Stimulated activated memory B cell treated with anti-CD40 and anti-IgM and Interleukin-4, amounts not matched to agents 10 μg/mL and 1 μg/mL and 100 μg/mL, for 72 hours (primary cell): Measurements from ENCODE around the gene SLC37A3.
A peak's percentile ranks its signal among the peaks of the same experiment; 100 is the strongest.
"Not testable (repeated sequence)": the region's sequence is repeated elsewhere in the genome, so short reads cannot be mapped to it uniquely, and the experiment has no call there.

ENCODE experiments used
- ATAC-seq: fragments of 150-1000 bp; cut with Tn5 transposase; 2 replicates; pipeline ENCODE4 v1.10.0; 2021
- H3K27ac Mint-ChIP-seq: one replicate; pipeline ENCODE4 v1.8.0; 2022; ENCODE audit warnings: mild to moderate bottlenecking, mixed read lengths
- H3K27me3 Mint-ChIP-seq: one replicate; pipeline ENCODE4 v1.8.0; 2022; ENCODE audit warnings: mixed read lengths
- H3K36me3 Mint-ChIP-seq: one replicate; pipeline ENCODE4 v1.8.0; 2022; ENCODE audit warnings: mixed read lengths
- H3K4me1 Mint-ChIP-seq: one replicate; pipeline ENCODE4 v1.8.0; 2022; ENCODE audit warnings: mixed read lengths
- H3K4me3 Mint-ChIP-seq: one replicate; pipeline ENCODE4 v1.8.0; 2022; ENCODE audit warnings: mild to moderate bottlenecking, moderate library complexity, mixed read lengths
- H3K9me3 Mint-ChIP-seq: one replicate; pipeline ENCODE4 v1.8.0; 2022; ENCODE audit warnings: mixed read lengths

SLC37A3 gene

DNA sequence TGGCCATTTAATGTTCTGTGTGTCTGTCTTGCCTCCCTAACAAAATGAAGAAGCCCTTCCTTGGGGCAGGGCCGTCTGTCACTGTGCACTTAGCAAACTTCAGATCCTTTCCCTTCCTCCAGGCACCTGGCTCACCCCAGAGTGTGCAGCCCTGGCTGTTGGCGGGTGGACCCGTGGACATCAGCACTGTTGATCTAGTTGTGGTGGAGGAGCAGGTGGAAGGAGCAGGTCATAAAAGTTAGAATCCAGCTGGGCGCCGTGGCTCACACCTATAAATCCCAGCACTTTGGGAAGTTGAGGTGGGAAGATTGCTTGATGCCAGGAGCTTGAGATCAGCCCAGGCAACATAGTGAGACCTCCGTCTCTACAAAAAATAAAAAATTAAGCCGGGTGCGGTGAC lies 18.2 kb upstream of the SLC37A3 start:
- no peaks in the 10 kb centered on the region for H3K27me3 Mint-ChIP-seq
- no peak overlapping the region for H3K27ac Mint-ChIP-seq
- no peak overlapping the region for H3K4me3 Mint-ChIP-seq
- no peak for ATAC-seq
- no peaks in the 10 kb centered on the region for H3K9me3 Mint-ChIP-seq
- peaks cover 6% of the 10 kb centered on the region for H3K36me3 Mint-ChIP-seq
- H3K4me1 Mint-ChIP-seq: no peaks in the 10 kb centered on the region

DNA sequence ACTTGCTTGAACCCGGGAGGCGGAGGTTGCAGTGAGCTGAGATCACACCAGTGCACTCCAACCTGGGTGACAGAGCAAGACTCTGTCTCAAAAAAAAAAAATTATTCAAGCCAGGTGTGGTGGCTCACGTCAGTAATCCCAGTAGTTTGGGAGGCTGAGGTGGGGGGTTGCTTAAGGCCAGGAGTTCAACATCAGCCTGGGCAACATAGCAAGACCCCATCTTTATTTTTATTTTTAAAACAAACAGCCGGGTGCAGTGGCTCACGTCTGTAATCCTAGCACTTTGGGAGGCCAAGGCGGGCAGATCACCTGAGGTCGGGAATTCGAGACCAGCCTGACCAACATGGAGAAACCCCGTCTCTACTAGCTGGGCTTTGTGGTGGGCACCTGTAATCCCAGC lies 17.5 kb upstream of the SLC37A3 start:
- not testable (repeated sequence) for H3K4me1 Mint-ChIP-seq, H3K4me3 Mint-ChIP-seq, H3K27me3 Mint-ChIP-seq, H3K36me3 Mint-ChIP-seq, H3K27ac Mint-ChIP-seq, H3K9me3 Mint-ChIP-seq, ATAC-seq

DNA sequence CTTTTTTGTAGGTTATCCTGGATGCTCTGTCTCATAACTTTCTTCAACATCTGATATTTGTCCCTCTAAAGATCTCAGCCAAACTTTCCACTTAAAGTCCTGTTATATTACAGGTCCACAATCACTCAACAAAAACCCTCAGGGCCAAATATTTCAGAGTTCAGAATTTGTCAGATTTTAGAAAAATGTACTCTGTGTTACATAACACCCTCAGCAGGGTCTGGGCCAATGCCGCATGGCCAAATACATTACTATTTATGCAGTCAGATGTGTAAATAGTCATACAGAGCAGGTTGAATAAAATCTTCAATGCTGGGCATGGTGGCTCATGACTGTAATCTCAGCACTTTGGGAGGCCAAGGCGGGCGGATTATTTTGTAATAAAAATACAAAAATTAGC lies 17.0 kb upstream of the SLC37A3 start:
- Mint-ChIP-seq H3K4me1 (no peaks in the 10 kb centered on the region), H3K4me3 (no peak overlapping the region), H3K27ac (no peak overlapping the region), H3K36me3 (peaks cover 6% of the 10 kb centered on the region), H3K27me3 (no peaks in the 10 kb centered on the region), H3K9me3 (no peaks in the 10 kb centered on the region)
- ATAC-seq: no peak

DNA sequence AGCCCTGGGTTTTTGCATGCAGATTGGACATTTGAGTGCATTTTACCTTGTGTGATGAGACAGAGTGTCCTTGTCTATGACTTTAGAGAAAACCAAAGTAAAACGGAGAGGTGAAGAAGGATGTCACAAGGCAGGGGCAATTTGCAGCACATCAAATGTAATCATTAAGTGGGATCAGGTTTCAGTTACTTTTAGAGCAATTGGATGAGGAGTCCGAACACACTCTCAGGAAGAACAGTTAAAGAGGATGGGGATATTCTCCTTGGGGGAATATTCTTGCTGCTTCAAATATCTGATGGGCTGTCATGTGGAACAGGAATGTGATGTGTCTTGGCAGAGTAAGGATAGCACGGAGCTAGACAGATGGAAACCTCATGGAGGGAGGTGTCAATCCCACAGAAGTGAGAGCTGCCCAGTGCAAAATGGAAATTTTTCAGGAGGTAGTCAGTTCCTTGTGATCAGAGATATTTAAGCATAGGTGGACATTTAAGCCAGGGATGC lies 6.3 kb upstream of the SLC37A3 start:
- Mint-ChIP-seq H3K36me3 (no peaks in the 10 kb centered on the region), H3K9me3 (no peaks in the 10 kb centered on the region), H3K27ac (peak overlapping the region; percentile 93), H3K4me3 (peak overlapping the region; percentile 96), H3K27me3 (no peaks in the 10 kb centered on the region), H3K4me1 (peaks cover 16% of the 10 kb centered on the region)
- ATAC-seq: no peak

DNA sequence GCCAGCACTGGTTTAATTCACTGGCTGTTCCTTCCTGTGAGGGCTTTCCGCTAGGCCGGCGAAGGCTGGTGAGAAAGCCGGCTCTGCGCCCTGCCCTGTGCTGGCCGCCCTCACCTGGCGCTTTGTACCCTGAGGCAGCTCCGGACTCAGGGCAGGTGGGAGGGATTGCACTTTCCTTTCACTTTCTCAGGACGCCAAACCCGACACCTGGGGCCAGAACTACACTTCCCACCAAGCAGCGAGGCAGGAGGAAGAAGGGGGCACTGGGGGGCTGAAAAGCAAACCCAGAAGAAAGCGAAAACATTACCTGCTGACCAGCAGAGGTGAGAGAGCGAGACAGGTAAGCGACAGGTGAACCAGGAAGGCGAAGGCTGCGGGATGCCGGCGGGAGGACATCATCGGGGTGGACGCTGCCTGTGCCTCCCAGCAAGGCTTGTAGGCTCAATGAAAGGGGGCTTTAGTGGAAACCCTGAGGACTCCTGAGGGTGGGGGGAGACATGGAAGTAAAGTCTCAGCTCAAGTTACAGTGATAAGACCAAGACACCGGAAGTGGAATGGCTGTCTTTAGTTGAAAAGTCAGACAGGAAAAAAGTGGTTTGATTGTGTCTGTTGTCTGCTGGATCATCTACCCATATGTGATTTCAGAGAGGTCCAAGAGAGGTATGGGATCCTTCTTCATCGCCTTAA lies 5.7 kb upstream of the SLC37A3 start, which contains the start of gene RAB19:
Gene RAB19 (plus strand): TSS at position 181 of the 687 bp plus-strand sequence. CDS start 3,589 bp downstream, outside the sequence.
- no peaks in the 10 kb centered on the region for H3K27me3 Mint-ChIP-seq
- peak within 1 kb of the TSS; percentile 96 for H3K4me3 Mint-ChIP-seq
- no peaks in the 10 kb centered on the region for H3K9me3 Mint-ChIP-seq
- peak within 1 kb of the TSS; percentile 93 for H3K27ac Mint-ChIP-seq
- H3K4me1 Mint-ChIP-seq: peaks cover 16% of the 10 kb centered on the region
- ATAC-seq: peak; percentile 86
- no peaks in the 10 kb centered on the region for H3K36me3 Mint-ChIP-seq

DNA sequence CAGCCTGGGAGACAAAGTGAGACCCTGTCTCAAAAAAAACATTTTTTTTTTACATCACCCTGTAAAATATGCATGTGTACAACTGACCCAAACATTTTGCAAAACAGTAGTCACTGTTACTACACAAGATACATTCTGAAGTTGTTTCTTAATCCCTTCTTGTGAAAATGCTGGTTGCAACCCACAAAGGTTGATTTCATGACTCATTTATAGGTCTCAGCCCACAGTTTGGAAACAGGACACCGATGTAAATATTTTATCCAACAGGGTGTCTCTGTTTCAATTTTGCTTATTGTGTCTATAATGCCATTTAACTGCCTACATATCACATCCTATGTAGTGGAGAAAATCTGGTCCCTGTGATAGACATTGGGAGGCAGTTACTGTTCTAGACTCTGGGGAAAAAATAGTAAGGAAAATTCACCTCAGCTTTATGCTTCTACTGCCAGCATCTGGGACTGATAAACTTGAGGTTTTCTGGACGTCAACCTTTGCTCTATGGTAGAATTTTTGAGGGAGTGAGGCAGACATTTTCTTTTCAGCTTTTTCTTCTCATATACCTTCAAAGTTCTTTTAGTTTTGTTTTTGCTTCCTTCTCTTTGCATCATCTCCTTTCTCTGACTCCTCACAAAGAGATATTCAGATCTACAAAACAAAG lies 4.0 kb upstream of the SLC37A3 start:
- Mint-ChIP-seq H3K4me3 (no peak overlapping the region), H3K9me3 (no peaks in the 10 kb centered on the region), H3K27ac (no peak overlapping the region)

DNA sequence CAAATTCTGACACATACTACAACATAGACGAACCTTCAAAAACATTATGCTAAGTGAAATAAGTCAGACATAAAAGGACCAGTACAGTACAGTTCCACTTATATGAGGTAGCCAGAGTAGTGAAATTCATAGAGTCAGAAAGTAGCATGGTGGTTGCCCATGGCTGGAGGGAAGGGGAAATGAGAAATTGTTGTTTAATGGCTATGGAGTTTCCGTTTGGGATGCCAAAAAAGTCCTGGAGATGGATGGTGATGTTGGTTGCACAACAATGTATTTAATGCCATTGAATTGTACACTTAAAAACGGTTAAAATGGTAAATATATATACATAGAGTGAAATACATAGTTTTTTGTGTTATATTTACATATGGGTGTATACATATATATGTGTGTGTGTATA lies 2.1 kb upstream of the SLC37A3 start:
- peaks cover 30% of the 10 kb centered on the region for H3K4me1 Mint-ChIP-seq
- no peak overlapping the region for H3K4me3 Mint-ChIP-seq
- H3K27ac Mint-ChIP-seq: no peak overlapping the region
- ATAC-seq: no peak
- H3K9me3 Mint-ChIP-seq: no peaks in the 10 kb centered on the region
- no peaks in the 10 kb centered on the region for H3K36me3 Mint-ChIP-seq
- no peaks in the 10 kb centered on the region for H3K27me3 Mint-ChIP-seq

More for the DNA sequence above, 4.0 kb upstream of the SLC37A3 start:
- ATAC-seq: no peak
- Mint-ChIP-seq H3K36me3 (no peaks in the 10 kb centered on the region), H3K27me3 (no peaks in the 10 kb centered on the region), H3K4me1 (peaks cover 23% of the 10 kb centered on the region)

DNA sequence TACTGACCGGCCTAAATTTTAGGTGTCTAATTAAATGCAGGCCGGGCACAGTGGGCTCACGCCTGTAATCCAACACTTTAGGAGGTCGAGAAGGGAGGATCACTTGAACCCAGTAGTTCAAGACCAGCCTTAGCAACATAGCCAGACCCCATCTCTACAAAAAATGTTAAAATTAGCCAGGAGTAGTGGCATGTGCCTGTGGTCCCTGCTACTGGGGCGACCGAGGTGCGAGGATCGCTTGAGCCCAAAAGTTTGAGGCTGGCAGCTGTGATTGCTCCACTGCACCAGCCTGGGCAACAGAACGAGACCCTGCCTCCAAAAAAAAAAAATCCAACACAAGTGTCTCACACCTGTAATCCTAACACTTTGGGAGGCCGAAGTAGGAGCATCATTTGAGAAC lies 491 bp upstream of the SLC37A3 start:
- peak overlapping the region; percentile 78 for H3K27ac Mint-ChIP-seq
- H3K4me1 Mint-ChIP-seq: peaks cover 20% of the 10 kb centered on the region
- no peaks in the 10 kb centered on the region for H3K36me3 Mint-ChIP-seq

DNA sequence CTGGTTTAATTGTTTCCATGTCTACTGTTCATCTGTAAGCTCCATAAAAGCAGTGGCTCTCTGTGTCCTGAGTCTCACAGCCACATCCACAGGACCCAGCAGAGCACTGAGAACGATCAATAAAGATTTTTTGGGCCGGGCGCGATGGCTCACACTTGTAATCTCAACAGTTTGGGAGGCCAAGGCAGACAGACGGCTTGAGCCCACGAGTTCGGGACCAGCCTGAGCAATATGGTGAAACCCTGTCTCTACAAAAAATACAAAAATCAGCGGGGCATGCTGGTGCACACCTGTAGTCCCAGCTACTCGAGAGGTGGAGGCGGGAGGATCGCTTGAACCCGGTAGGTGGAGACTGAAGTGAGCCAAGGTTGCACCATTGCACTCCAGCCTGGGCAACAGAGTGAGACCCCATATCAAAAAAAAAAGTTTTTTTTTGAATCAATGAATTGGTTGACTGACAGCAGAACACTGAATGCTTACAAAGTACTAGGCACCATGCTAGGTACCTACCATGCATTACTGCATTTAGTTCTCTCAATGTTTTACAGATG lies 4.5 kb downstream of the SLC37A3 start:
- no peak for ATAC-seq
- Mint-ChIP-seq H3K9me3 (no peaks in the 10 kb centered on the region), H3K27me3 (no peaks in the 10 kb centered on the region), H3K4me1 (peaks cover 14% of the 10 kb centered on the region), H3K36me3 (no peaks in the 10 kb centered on the region), H3K4me3 (no peak overlapping the region), H3K27ac (no peak overlapping the region)

More for the DNA sequence above, 491 bp upstream of the SLC37A3 start:
- ATAC-seq: no peak
- Mint-ChIP-seq H3K9me3 (no peaks in the 10 kb centered on the region), H3K4me3 (no peak overlapping the region), H3K27me3 (no peaks in the 10 kb centered on the region)

DNA sequence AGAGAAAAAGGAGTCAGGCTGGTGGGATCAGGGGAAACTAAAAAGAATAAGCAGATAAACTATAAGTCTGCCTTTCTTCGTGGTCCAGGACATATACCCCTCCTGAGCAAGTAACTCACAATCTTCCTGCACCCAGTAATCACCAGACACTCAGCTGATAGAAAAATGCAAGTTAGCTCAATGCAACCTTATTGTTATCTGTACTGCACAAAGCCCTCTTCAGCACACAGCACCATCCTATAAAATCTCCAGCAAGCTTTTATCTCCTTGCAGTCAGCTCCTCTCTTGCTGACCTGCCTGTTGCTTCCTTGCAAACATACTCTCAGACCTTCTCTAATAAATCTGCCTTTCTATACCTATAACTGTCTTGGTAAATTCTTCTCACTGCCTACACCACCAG lies 6.7 kb downstream of the SLC37A3 start:
- H3K36me3 Mint-ChIP-seq: no peaks in the 10 kb centered on the region
- H3K27ac Mint-ChIP-seq: no peak overlapping the region
- H3K4me3 Mint-ChIP-seq: no peak overlapping the region

DNA sequence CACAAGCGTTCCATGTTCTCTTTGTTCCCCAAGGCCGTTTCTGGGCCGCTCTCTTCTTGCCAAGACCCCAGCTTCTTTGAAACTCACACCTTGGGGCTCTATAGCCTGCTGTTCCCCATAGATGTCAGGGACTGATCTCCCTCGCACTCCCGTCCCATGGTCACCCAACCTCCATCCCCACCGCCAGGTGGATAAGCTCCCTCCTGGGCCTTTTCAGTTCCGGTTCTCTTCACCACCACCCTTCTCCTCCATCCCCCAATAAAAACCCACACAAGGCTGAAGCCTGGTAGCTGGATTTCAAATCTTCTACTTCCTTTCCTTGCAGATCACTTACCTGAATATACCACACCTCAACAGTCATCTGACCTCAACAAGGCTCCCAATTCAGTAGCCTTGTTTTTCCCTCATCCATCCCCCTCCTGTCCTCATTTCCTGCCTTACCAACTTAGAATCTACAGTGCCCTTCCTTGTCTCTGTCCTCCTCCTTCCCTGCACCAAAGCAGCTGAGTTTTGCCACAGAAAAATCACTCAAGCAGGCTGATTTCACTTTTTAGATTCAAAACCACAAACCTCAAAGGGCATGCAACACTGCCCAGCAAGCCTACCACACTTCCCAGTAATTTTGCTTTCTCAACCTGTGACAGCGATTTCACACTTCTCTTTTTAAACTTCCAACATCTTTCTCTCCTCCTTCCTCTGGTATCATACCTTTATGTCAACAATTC lies 7.7 kb downstream of the SLC37A3 start:
- no peaks in the 10 kb centered on the region for H3K9me3 Mint-ChIP-seq
- peaks cover 1% of the 10 kb centered on the region for H3K36me3 Mint-ChIP-seq
- no peaks in the 10 kb centered on the region for H3K27me3 Mint-ChIP-seq
- no peak overlapping the region for H3K27ac Mint-ChIP-seq
- peaks cover 1% of the 10 kb centered on the region for H3K4me1 Mint-ChIP-seq
- H3K4me3 Mint-ChIP-seq: no peak overlapping the region
- peak; percentile 90 for ATAC-seq

More for the DNA sequence above, 6.7 kb downstream of the SLC37A3 start:
- no peak for ATAC-seq
- H3K4me1 Mint-ChIP-seq: peaks cover 6% of the 10 kb centered on the region
- no peaks in the 10 kb centered on the region for H3K9me3 Mint-ChIP-seq
- no peaks in the 10 kb centered on the region for H3K27me3 Mint-ChIP-seq

DNA sequence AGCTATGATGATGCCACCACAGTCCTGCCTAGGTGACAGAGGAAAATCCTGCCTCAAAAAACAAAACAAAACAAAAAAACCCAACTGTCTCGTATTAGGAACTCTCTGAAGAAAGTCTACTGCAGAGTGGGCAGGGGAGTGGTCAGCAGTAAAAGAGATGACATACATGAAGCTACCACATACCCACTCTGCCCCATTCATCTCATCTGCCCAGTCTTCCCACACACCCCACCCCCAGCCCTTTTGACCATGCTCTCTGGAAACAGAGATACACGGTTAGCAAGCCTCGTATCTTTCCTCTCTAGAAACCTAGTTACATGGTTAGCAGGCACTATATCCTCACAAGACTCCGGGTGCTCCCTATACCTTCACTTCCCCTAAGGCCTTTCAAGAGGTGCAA lies 8.3 kb downstream of the SLC37A3 start:
- H3K27ac Mint-ChIP-seq: no peak overlapping the region
- peaks cover 6% of the 10 kb centered on the region for H3K4me1 Mint-ChIP-seq
- no peaks in the 10 kb centered on the region for H3K9me3 Mint-ChIP-seq
- H3K36me3 Mint-ChIP-seq: peaks cover 6% of the 10 kb centered on the region
- peak; percentile 62 for ATAC-seq
- no peaks in the 10 kb centered on the region for H3K27me3 Mint-ChIP-seq
- no peak overlapping the region for H3K4me3 Mint-ChIP-seq

DNA sequence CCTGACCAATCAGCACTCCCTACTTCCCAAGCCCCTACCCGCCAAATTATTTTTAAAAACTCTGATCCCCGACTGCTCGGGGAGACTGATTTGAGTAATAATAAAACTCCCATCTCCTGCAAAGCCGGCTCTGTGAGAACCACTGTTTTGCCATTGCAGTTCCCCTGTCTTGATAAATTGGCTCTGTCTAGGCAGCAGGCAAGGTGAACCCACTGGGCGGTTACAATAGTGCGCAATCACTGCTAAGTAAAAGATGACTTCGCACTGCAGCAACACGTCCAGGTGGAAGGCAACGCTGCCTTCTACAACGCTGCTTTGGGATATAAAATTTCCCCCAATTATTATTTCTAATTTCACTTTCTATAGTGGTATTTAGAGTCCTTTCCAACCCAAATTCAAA lies 8.9 kb downstream of the SLC37A3 start:
- Mint-ChIP-seq H3K9me3 (no peaks in the 10 kb centered on the region), H3K4me1 (peaks cover 6% of the 10 kb centered on the region), H3K27ac (no peak overlapping the region), H3K27me3 (no peaks in the 10 kb centered on the region), H3K4me3 (no peak overlapping the region), H3K36me3 (peaks cover 6% of the 10 kb centered on the region)
- ATAC-seq: no peak

DNA sequence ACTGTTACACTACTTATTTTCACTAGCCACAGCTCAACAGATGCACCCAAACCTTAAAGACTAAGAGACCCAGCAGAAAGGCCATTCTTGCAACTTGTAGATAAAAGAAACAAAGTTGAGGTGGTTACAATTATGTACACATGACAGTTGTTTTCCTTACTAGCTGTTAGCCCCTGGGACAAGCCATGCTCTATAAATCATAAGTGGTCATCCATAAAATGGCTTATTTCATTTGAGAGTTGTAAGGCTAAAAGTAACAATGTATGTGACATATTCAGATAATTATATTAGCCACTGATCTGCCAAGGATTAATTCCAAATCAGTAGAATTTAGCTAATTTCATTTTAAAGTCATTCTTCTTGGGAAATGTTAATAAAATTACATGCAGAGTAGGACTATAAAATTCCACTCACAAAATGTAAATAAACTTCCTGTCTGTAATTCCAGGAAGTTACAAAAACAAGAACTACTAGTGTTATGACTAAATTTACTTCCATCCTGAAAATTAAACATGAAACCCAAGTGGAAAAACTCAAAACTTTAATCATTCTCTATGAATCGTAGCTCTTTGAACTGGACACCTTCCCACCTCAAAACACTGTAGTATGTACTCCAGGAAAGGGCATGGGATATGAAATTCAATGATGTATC lies 13.3 kb downstream of the SLC37A3 start:
- no peak overlapping the region for H3K4me3 Mint-ChIP-seq
- H3K27ac Mint-ChIP-seq: no peak overlapping the region
- no peak for ATAC-seq
- no peaks in the 10 kb centered on the region for H3K27me3 Mint-ChIP-seq
- H3K4me1 Mint-ChIP-seq: peaks cover 6% of the 10 kb centered on the region
- no peaks in the 10 kb centered on the region for H3K9me3 Mint-ChIP-seq
- H3K36me3 Mint-ChIP-seq: peaks cover 21% of the 10 kb centered on the region
